Natural killer cell (primary cell): ENCODE results near the gene DENR. TPM values are rescaled to one million over a fixed set of nuclear protein-coding genes. Genes with fewer than 3 reads are reported as not detected.
A peak's percentile ranks its signal among the peaks of the same experiment; 100 is the strongest.

Source experiments
- ATAC-seq, 3 donors: fragments of 150-1000 bp in 2 of 3; fragments of 200-7000 bp in 1 of 3; cut with Tn5 transposase; 1 replicate in 1 of 3; 2 replicates in 2 of 3; pipeline ENCODE4 v1.10.0; 2021; ENCODE audit warnings: mild to moderate bottlenecking in 2 of 3, moderate library complexity in 2 of 3
- DNase-seq, 2 donors: peaks; one replicate each; pipeline versions ENCODE4 v3.0.0 to v3.0.0-alpha.2; 2013 to 2021; ENCODE audit warnings: mixed read lengths in 1 of 2
- H3K27ac ChIP-seq: one replicate; pipeline ENCODE4 v1.5.1; 2013; ENCODE audit warnings: mild to moderate bottlenecking, low read length
- H3K27me3 ChIP-seq: one replicate; pipeline ENCODE4 v1.6.1; 2013; ENCODE audit warnings: low read length; ENCODE audit not compliant: control insufficient read depth, insufficient read depth
- H3K36me3 ChIP-seq: one replicate; pipeline ENCODE4 v1.6.1; 2013; ENCODE audit warnings: low read length; ENCODE audit not compliant: control insufficient read depth, insufficient read depth
- H3K4me1 ChIP-seq: one replicate; pipeline ENCODE4 v1.6.1; 2013; ENCODE audit warnings: low read length; ENCODE audit not compliant: control insufficient read depth, insufficient read depth
- H3K4me3 ChIP-seq: one replicate; pipeline ENCODE4 v1.5.1; 2013; ENCODE audit warnings: low read length
- H3K9me3 ChIP-seq: one replicate; pipeline ENCODE4 v1.6.1; 2013; ENCODE audit warnings: low read length; ENCODE audit not compliant: control insufficient read depth, insufficient read depth
- H3K27ac Mint-ChIP-seq, 2 donors: one replicate each; pipeline ENCODE4 v1.8.0; 2022; ENCODE audit warnings: mild to moderate bottlenecking in 2 of 2, mixed read lengths in 2 of 2, moderate library complexity in 1 of 2
- H3K27me3 Mint-ChIP-seq, 2 donors: one replicate each; pipeline ENCODE4 v1.8.0; 2022; ENCODE audit warnings: low read depth in 2 of 2, mixed read lengths in 2 of 2
- H3K36me3 Mint-ChIP-seq: one replicate; pipeline ENCODE4 v1.8.0; 2022; ENCODE audit warnings: mixed read lengths
- H3K4me1 Mint-ChIP-seq, 2 donors: one replicate each; pipeline ENCODE4 v1.8.0; 2022; ENCODE audit warnings: mixed read lengths in 2 of 2
- H3K4me3 Mint-ChIP-seq: one replicate; pipeline ENCODE4 v1.8.0; 2022; ENCODE audit warnings: mild to moderate bottlenecking, moderate library complexity, mixed read lengths
- H3K9me3 Mint-ChIP-seq, 2 donors: one replicate each; pipeline ENCODE4 v1.8.0; 2022; ENCODE audit warnings: mixed read lengths in 2 of 2
- WGBS: methylation state at CpG from one replicate; pipeline ENCODE4 v1.1.7; 2013; ENCODE audit warnings: missing lambda C conversion rate; ENCODE audit not compliant: insufficient coverage; 5-methylcytosine and 5-hydroxymethylcytosine counted together
- intact Hi-C: fragments of 100-400 bp; cut with micrococcal nuclease; formaldehyde crosslinking; loops from one replicate; pipeline ENCODE4 v1.14.2; 2022
- total RNA-seq, 4 donors: library from RNA; stranded (reverse); fragments of 120-200 nt in 1 of 4; gene quantifications; one replicate each; pipeline versions ENCODE4 v1.2.3 to v1.2.4, GENCODE V29; 2013 to 2022
- TF ChIP-seq, protein P1 (sequence below): fragments of 200-600 bp; IDR thresholded peaks from one replicate; pipeline ENCODE4 v1.8.0; 2022; ENCODE audit warnings: antibody characterized with exemption

Gene DENR
- total RNA-seq, 3 donors from 2014 or later (not counting 1 experiment from before 2014, with no cell fraction given) = 30.5 to 42.9 (median 42.7) TPM

- ATAC-seq = no peak
- Mint-ChIP-seq H3K36me3 (no peaks in the 10 kb centered on the region), H3K27me3 (peaks cover 0 to 9% of the 10 kb centered on the region in 2 donors), H3K4me1 (no peaks in the 10 kb centered on the region), H3K4me3 (no peak overlapping the region), H3K27ac (no peak overlapping the region), H3K9me3 (no peaks in the 10 kb centered on the region)
- Histone ChIP-seq H3K9me3 (no peaks in the 10 kb centered on the region), H3K27me3 (no peaks in the 10 kb centered on the region), H3K27ac (no peak overlapping the region), H3K4me1 (peaks cover 2% of the 10 kb centered on the region), H3K36me3 (no peaks in the 10 kb centered on the region), H3K4me3 (no peak overlapping the region)
- WGBS = 95% methylated on average over 27 of the region's 27 CpGs
- TF ChIP-seq, protein P1, sequence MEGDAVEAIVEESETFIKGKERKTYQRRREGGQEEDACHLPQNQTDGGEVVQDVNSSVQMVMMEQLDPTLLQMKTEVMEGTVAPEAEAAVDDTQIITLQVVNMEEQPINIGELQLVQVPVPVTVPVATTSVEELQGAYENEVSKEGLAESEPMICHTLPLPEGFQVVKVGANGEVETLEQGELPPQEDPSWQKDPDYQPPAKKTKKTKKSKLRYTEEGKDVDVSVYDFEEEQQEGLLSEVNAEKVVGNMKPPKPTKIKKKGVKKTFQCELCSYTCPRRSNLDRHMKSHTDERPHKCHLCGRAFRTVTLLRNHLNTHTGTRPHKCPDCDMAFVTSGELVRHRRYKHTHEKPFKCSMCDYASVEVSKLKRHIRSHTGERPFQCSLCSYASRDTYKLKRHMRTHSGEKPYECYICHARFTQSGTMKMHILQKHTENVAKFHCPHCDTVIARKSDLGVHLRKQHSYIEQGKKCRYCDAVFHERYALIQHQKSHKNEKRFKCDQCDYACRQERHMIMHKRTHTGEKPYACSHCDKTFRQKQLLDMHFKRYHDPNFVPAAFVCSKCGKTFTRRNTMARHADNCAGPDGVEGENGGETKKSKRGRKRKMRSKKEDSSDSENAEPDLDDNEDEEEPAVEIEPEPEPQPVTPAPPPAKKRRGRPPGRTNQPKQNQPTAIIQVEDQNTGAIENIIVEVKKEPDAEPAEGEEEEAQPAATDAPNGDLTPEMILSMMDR = no peak
- no peak for DNase-seq
- intact Hi-C loops = no loop called here
These were observed 22.9 kb upstream of the DENR start for GRCh38 chr12:122729583-122730214.

- peaks cover 0 to 9% of the 10 kb centered on the region in 2 donors for H3K27me3 Mint-ChIP-seq
- no peaks in the 10 kb centered on the region for H3K27me3 ChIP-seq
- 77% methylated on average over 32 of the region's 32 CpGs for WGBS
- no peaks in the 10 kb centered on the region for H3K9me3 ChIP-seq
- intact Hi-C loops = no loop called here
- TF ChIP-seq, protein P1 = no peak
- H3K27ac Mint-ChIP-seq = no peak within 1 kb of the TSS
- H3K36me3 ChIP-seq = no peaks in the 10 kb centered on the region
- ATAC-seq (peak in 1 of 3 donors; percentile 45), DNase-seq (peak in 1 of 2 donors; percentile 48)
- H3K36me3 Mint-ChIP-seq = no peaks in the 10 kb centered on the region
- no peak within 1 kb of the TSS for H3K4me3 Mint-ChIP-seq
- no peaks in the 10 kb centered on the region for H3K4me1 Mint-ChIP-seq
- H3K4me1 ChIP-seq = peaks cover 2% of the 10 kb centered on the region
- no peak within 1 kb of the TSS for H3K4me3 ChIP-seq
- H3K27ac ChIP-seq = no peak within 1 kb of the TSS
- H3K9me3 Mint-ChIP-seq = no peaks in the 10 kb centered on the region
These were observed 22.2 kb upstream of the DENR start, which contains the start of gene HCAR1 for GRCh38 chr12:122730215-122731014. TSS of gene HCAR1 (minus strand) at chr12:122730844. CDS start at chr12:122730339, 505 bp downstream.

- TF ChIP-seq, protein P1 = no peak
- H3K4me3 Mint-ChIP-seq = no peak overlapping the region
- no peaks in the 10 kb centered on the region for H3K4me1 Mint-ChIP-seq
- ATAC-seq (no peak), DNase-seq (no peak)
- Histone ChIP-seq H3K36me3 (no peaks in the 10 kb centered on the region), H3K4me3 (no peak overlapping the region), H3K27me3 (no peaks in the 10 kb centered on the region), H3K27ac (no peak overlapping the region), H3K4me1 (no peaks in the 10 kb centered on the region), H3K9me3 (no peaks in the 10 kb centered on the region)
- intact Hi-C loops = no loop called here
- H3K27me3 Mint-ChIP-seq = peaks cover 0 to 12% of the 10 kb centered on the region in 2 donors
- no peaks in the 10 kb centered on the region for H3K36me3 Mint-ChIP-seq
- no peaks in the 10 kb centered on the region for H3K9me3 Mint-ChIP-seq
- no peak overlapping the region for H3K27ac Mint-ChIP-seq
- 62% methylated on average over 3 of the region's 3 CpGs for WGBS
These were observed 20.5 kb upstream of the DENR start for GRCh38 chr12:122732170-122732569.
